ENCODE results near the gene SATB2.

SATB2 gene

DNA sequence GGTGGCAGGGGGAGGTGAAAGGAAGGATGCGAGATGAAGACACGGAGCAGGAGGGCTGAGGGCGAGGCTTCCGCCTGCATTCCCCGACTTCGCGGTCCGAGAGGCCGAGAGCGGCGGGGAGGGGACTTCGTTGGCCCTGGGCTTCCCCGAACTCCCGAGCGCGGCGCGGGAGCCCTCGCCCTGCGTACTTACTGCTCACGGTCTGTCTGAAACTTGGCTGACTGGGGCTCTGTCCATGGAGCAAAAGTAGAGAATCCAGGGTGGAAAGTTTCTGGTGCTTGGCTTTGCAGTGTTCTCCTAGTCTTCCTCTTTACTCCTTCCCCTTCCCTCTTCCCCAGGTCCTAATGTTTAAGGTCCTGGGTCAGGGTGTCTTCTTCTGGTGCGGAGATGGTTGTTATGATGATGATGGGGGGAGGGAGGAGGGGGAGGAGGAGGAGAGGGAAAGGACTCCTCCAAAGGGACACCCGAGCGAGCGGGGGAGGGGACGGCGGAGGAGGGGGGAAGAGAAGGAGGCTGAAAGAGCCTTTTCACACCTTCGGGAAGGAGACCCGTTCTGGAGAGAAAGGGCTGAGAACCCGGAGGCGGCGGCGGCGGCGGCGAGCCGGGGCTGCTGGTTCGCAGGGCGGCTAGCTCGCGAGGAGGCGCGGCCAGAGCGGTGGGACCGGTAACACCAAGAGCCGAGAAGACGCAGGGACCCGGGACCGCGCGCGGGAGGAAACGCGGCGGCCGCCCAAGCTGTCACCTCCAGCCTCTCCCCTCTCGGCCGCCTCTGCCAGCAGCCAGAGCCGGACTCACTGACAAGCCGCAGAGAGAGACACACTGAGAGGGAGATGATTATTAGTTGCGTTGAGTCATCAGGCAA is at the start of gene SATB2:
Gene SATB2, minus strand, starts transcription at position 793 of the 862 bp plus-strand sequence. CDS start 1,902 bp downstream, outside the sequence.
- TF ChIP-seq GATA2 (IDR thresholded peaks at IDR 0.05; ENCODE audit: low read depth, low read length) (no peak), GATA3 (IDR thresholded peaks at IDR 0.05; ENCODE audit: low read depth, low read length) (no peak)

DNA sequence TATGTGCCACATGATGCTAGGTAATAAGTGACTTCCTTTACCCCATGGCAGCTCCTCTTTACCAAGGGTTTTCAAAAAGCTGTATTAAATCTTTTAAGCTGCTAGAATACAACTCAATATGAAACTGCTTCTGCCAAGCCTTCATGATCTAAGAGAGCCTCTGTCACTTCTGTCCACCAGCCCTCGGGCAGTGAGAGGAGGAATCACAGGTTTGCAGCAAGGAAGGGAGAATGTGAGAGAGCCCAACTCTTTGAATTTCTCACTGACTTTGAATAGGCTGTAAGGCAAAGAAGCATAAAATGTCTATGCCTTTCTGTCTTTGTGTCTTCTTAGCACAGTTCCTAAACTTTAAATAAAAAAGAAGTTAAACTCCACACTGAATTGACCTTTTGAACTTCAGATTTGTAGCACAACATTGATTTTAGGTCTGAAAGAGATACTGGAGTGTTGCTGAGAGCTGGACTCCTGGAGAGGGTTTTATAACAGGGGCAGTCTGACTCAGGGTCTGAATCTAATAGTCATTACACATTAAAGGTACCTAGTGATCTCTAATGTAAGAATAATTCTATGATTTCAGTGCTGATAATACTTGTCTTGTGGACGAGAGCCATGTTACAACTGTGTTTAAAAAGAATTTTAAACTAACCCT is 48.1 kb upstream of the SATB2 start:
- no peak for TF ChIP-seq GATA2 (IDR thresholded peaks at IDR 0.05; ENCODE audit: low read depth, low read length)
- TF ChIP-seq GATA3 (IDR thresholded peaks at IDR 0.05; ENCODE audit: low read depth, low read length): no peak

DNA sequence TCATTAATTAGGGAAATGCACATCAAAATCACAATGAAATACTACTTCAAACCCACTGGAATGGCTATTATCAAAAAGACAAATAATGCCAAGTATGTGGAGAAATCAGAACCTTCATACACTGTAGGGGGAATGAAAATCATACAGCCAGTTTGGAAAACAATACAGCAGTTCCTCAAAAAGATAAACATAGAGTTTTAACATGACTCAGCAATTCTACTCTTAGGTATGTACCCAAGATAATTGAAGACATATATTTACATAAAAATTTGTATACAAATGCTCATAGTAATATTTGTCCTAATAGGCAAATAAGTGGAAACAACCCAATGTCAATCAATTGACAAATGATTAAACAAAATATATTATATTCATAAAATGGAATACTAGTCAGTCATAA is 45.4 kb upstream of the SATB2 start:
- TF ChIP-seq GATA3 (IDR thresholded peaks at IDR 0.05; ENCODE audit: low read depth, low read length): no peak

DNA sequence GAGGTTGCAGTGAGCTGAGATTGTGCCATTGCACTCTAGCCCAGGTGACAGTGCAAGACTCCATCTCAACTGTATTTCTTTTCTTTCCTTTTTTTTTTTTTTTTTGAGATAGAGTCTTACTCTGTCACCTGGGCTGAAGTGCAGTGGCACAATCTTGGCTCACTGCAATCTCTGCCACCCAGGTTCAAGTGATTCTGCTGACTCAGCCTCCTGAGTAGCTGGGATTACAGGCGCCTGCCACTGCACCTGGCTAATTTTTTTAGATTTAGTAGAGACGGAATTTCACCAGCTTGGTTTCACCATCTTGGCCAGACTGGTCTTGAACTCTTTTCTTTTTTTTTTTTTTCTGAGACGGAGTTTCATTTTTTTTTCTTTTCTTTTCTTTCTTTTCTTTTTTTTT is 41.3 kb upstream of the SATB2 start:
- TF ChIP-seq GATA2 (IDR thresholded peaks at IDR 0.05; ENCODE audit: low read depth, low read length): no peak
- TF ChIP-seq GATA3 (IDR thresholded peaks at IDR 0.05; ENCODE audit: low read depth, low read length): no peak

DNA sequence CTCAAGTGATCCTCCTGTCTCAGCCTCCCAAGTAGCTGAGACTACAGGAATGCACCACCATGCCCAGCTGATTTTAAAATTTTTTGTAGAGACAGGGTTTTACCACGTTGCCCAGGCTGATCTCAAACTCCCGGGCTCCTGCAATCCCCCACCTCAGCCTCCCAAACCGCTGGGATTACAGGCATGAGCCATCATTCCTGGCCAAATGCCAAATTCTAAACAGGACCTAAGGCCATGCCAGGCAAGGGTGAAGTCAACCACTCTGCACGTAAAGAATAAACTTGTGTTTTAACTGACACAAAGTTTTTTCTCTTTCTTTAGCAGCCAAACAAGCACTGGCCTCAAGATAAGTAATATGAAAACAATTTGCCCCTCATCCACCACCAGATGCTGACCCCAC is 37.4 kb upstream of the SATB2 start:
- TF ChIP-seq GATA3 (IDR thresholded peaks at IDR 0.05; ENCODE audit: low read depth, low read length) (no peak), GATA2 (IDR thresholded peaks at IDR 0.05; ENCODE audit: low read depth, low read length) (no peak)

DNA sequence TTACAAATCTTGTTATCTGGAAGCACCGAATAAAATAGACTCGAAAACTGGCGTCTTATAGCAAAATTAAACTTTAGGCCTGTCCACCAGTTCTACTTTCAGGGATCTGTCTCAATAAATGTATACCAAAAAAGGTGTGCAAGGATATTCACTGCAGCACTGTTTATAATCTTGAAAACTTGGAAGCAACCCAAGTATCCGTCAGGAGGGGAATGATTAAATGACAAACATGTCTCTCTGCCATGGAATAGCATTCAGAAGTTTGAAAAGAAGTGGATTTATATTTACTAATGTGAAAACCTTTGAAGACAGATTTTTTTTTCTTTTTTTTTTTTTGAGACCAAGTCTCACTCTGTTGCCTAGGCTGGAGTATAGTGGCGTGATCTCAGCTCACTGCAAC is 32.3 kb upstream of the SATB2 start:
- TF ChIP-seq GATA2 (IDR thresholded peaks at IDR 0.05; ENCODE audit: low read depth, low read length): no peak
- no peak for TF ChIP-seq GATA3 (IDR thresholded peaks at IDR 0.05; ENCODE audit: low read depth, low read length)

DNA sequence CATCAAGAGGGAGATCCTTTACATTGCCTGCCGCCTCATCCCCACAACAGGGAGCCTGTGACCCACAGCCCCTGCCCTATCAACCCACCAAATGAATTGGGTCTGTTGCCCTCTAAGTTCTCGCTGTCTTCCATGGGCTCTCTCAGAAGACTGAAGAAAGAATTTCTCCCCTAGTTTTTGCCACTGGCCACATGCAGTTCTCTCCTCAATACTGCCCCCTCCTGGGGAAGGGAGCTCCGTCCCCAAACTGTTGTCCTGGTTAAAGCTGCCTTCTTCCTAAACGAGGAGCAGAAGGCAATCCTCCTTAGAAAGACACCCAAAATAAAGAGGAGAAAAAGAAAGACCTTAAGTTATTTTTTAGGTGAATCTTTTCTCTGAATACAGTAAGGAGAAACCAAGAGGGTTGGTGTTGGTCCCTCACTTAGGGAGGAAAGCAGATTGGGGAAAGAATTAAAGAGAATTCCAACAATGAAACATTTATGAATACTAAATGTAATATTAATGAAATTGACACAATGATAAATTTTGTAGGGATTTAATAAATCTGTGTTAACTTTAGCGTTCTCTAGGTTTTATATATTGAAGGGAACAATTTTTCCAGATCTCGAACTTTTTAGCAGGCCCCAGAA is 31.1 kb upstream of the SATB2 start:
- TF ChIP-seq GATA2 (IDR thresholded peaks at IDR 0.05; ENCODE audit: low read depth, low read length) (no peak), GATA3 (IDR thresholded peaks at IDR 0.05; ENCODE audit: low read depth, low read length) (no peak)

DNA sequence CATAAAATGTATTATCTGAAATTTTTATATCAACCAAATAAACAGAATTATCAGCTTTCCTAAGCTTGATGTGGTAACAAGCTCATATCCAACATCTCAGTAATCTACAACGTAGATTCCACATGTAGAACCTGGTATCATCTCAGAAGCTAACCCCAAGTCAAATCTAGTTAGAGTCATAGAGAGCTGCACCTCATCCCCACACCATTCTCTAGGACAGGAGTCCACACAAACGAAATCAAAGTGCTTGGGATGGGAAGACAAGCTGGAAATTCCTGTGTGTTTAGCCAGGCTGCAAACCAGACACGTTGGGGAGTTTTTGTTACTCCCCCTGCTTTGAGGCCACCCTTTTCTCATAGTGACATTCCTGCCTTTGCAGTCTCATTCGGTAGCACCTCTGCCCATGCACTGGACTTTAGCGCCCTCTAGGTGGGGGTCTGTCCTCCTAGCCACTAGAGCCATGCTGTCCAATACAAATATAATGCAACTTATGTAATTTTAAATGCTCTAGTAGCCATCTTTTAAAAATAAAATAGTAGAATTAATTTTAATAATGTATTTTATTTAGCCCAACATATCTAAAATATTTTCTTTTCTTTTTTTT is 28.1 kb upstream of the SATB2 start:
- TF ChIP-seq GATA2 (IDR thresholded peaks at IDR 0.05; ENCODE audit: low read depth, low read length): no peak
- TF ChIP-seq GATA3 (IDR thresholded peaks at IDR 0.05; ENCODE audit: low read depth, low read length): no peak

DNA sequence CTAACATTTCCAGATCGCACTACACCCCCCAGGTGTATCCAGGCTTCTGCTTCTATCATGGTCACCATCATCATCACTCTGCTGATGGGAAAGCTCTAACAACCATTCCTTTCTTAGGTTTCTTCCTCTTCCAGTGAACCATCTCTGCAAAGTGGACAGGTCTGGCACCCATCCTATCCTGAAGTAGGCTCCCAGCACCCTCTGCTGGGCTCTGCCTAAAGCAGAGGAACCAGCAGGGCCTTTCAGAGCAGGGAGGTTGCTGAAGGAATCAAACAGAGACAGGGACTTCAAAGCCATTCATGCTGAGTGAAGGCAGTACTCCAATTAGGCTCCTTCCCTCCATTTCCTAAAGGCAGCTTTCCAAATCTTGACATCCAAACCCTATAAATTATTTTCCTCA is 27.2 kb upstream of the SATB2 start:
- TF ChIP-seq GATA2 (IDR thresholded peaks at IDR 0.05; ENCODE audit: low read depth, low read length) (no peak), GATA3 (IDR thresholded peaks at IDR 0.05; ENCODE audit: low read depth, low read length) (no peak)

DNA sequence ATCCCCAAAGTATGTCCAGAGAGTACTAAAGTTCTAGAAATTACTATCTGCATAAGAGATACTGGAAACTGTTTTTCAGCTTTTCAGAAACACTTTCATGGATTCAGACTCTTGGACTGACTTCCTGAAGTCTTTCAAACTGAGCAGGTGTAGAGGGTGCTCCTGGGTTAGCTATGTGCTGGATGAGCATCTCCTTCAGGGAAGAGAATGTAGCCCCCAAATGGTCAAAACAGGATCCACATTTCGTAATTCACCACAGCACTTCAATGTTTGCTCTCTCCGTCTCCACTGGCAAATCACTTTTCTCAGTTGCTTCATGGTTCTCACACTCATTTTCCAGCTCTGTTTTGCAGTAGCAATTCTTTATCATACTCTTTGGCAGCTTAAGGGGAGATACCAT is 23.2 kb upstream of the SATB2 start:
- no peak for TF ChIP-seq GATA3 (IDR thresholded peaks at IDR 0.05; ENCODE audit: low read depth, low read length)
- no peak for TF ChIP-seq GATA2 (IDR thresholded peaks at IDR 0.05; ENCODE audit: low read depth, low read length)

DNA sequence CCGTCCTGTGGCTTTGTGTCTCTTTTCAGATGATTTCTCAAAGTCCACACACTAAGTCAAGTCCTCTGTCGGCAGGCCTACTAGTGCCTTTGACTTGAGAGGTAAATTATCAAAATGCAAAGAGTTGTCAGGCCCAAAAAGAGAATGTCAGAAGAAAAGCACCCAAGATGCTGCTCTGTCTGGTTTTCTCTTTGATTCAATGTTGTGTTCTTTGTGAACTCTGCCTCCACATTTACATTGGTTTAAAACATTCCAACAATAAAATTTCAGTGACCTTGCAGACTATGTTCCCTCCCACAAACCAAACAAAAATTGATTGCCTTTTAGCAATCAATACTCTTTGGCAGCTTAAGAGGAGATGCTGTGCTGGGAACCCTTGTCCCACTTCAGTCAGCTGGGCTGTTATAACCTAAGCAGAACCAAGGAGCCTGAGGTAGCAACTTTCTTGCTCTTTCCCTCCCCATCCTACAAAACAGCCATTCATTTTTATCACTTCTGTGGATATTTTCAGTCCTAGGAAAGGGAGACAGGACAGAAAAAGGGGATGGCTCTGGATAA is 19.6 kb upstream of the SATB2 start:
- TF ChIP-seq GATA2 (IDR thresholded peaks at IDR 0.05; ENCODE audit: low read depth, low read length) (no peak), GATA3 (IDR thresholded peaks at IDR 0.05; ENCODE audit: low read depth, low read length) (no peak)

DNA sequence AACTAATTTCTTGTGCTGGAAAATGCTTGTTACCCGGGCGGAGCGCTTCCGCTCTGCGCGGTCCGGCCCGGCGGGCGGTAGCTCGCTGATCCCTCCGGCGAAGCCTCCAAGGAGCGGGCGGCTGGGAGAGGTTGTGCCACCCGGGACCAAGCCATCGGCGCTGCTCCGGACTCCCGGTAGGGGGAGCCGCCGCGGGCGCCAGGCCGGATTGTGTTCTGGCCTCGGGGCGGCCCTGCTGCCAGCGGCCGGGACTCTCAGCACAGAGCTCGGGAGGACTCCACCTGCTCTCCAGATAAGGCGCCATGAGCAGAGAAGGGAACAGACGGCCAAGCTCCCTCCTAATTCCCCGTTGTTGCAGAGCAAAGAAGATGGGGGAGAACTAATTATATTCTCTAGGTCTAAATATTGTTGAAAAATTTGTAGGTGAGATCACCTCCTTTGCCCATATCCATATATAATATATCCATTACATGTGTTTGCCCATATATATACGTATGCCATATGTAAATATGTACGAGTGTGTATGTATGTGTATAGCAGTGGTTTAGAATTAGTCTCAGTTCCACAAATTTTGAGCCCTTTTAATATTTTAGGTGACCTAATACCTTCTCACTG is 13.8 kb upstream of the SATB2 start:
- TF ChIP-seq GATA3 (IDR thresholded peaks at IDR 0.05; ENCODE audit: low read depth, low read length): no peak
- TF ChIP-seq GATA2 (IDR thresholded peaks at IDR 0.05; ENCODE audit: low read depth, low read length): no peak

DNA sequence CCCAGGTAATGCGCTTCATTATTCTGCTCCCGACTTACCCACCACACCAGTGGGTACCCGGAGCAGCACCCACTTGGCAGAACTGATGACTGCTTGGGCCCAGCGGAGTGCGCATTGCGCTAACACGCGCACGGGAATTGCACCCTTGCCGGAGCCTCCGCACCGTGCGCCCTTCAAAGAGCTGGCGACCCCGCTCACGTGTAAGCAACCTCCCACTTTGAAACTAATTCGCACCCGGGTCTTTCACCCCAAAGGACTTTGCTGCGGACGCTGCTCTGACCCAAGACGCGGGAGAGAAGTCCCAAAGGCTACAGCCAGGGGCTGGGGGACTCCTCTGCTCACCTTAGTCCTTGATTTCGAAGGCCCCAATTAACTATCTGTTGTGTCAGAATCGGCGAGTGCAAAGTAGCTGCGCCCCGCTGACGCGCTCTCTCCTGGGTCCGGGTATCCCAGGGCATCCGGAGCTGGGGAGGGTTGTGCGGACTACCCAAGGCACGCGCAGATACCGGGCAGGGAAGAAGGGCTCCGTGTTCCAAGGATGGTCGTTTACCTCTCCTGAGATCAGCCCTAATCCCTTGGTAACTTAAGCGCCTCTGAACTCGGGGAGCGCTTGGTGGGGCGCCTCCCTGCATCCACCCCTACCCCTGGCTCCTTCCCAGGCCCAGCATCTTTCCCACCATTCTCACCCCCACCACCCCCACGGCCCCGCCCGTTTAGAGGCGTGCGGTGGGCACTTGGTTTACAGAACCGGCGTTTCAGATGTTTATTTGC is 13.1 kb upstream of the SATB2 start:
- TF ChIP-seq GATA3 (IDR thresholded peaks at IDR 0.05; ENCODE audit: low read depth, low read length): no peak
- no peak for TF ChIP-seq GATA2 (IDR thresholded peaks at IDR 0.05; ENCODE audit: low read depth, low read length)

Data from SH-SY5Y (cell line).